SK-N-SH (cell line): ENCODE measurements around the gene HMMR. TPM values are rescaled to one million over a fixed set of nuclear protein-coding genes. Genes with fewer than 3 reads are reported as not detected.

Source experiments
- CTCF ChIA-PET: fragments of 300-600, 350-600 bp; formaldehyde crosslinking; extraction: SDS; loops from one replicate; lab custom pipeline; 2021; lab: Yijun Ruan, JAX
- POLR2A ChIA-PET: fragments of 350-600 bp; sonication (Branson Sonifier 250); formaldehyde crosslinking; extraction: SDS; loops from one replicate; lab custom pipeline; 2020; ENCODE audit warnings: antibody characterized with exemption, inconsistent platforms; lab: Yijun Ruan, JAX
- DNase-seq: peaks from one replicate; pipeline ENCODE4 v3.0.0; 2012
- H2AFZ ChIP-seq: fragments of 200-600 bp; sonication (generic); 2 replicates; pipeline ENCODE4 v1.8.1; 2016; ENCODE audit warnings: antibody characterized with exemption, mild to moderate bottlenecking, low read depth
- H3F3A ChIP-seq: fragments of 200-600 bp; sonication (generic); replicated peaks from 2 replicates; pipeline ENCODE3; 2016; ENCODE audit warnings: antibody characterized with exemption, mild to moderate bottlenecking; ENCODE audit not compliant: insufficient read depth
- H3K27ac ChIP-seq, 2 experiments: fragments of 200-500 bp in 1 of 2; fragments of 200-600 bp in 1 of 2; sonication (Bioruptor generic) in 1 of 2; sonication (generic), shearing (Covaris generic) in 1 of 2; 2 replicates each; pipeline versions ENCODE4 v1.5.1 to v1.6.1; 2014 to 2016; ENCODE audit warnings: low read depth in 2 of 2, inconsistent platforms in 1 of 2, low read length in 1 of 2, mild to moderate bottlenecking in 1 of 2, mixed read lengths in 1 of 2
- H3K27me3 ChIP-seq: fragments of 200-600 bp; sonication (generic), shearing (Covaris generic); 2 replicates; pipeline ENCODE4 v1.6.1; 2016; ENCODE audit warnings: mixed run types; ENCODE audit not compliant: insufficient read depth
- H3K36me3 ChIP-seq, 2 experiments: fragments of 200-500 bp in 1 of 2; fragments of 200-600 bp in 1 of 2; sonication (Bioruptor generic) in 1 of 2; sonication (generic) in 1 of 2; replicated peaks in 1 of 2; 2 replicates each; pipeline versions ENCODE3 to v1.5.1; 2014 to 2016; ENCODE audit warnings: low read length in 1 of 2, mild to moderate bottlenecking in 1 of 2; ENCODE audit not compliant: insufficient read depth in 2 of 2, control insufficient read depth in 1 of 2
- H3K4me1 ChIP-seq, 2 experiments: fragments of 200-500 bp in 1 of 2; fragments of 200-600 bp in 1 of 2; sonication (Bioruptor generic) in 1 of 2; sonication (generic), shearing (Covaris generic) in 1 of 2; 2 replicates each; pipeline versions ENCODE4 v1.5.1 to v1.6.1; 2014 to 2016; ENCODE audit warnings: low read depth in 1 of 2, low read length in 1 of 2, mixed run types in 1 of 2; ENCODE audit not compliant: insufficient read depth in 2 of 2, control insufficient read depth in 1 of 2
- H3K4me2 ChIP-seq: fragments of 200-600 bp; sonication (generic), shearing (Covaris generic); 2 replicates; pipeline ENCODE4 v1.6.1; 2017; ENCODE audit warnings: mixed run types
- H3K4me3 ChIP-seq, 2 experiments: fragments of 200-500 bp in 1 of 2; fragments of 200-600 bp in 1 of 2; sonication (Bioruptor generic) in 1 of 2; sonication (generic), shearing (Covaris generic) in 1 of 2; 2 replicates each; pipeline versions ENCODE4 v1.5.1 to v1.8.1; 2014 to 2016; ENCODE audit warnings: low read depth in 2 of 2, inconsistent platforms in 1 of 2, low read length in 1 of 2, mild to moderate bottlenecking in 1 of 2, mixed read lengths in 1 of 2, moderate library complexity in 1 of 2
- H3K79me2 ChIP-seq: fragments of 200-600 bp; sonication (generic); 2 replicates; pipeline ENCODE4 v1.8.1; 2017; ENCODE audit warnings: mild to moderate bottlenecking; ENCODE audit not compliant: insufficient read depth
- H3K9ac ChIP-seq: fragments of 200-600 bp; sonication (generic); 2 replicates; pipeline ENCODE4 v1.6.1; 2017; ENCODE audit warnings: mixed run types
- H3K9me2 ChIP-seq: fragments of 200-600 bp; sonication (generic); 2 replicates; pipeline ENCODE4 v1.6.1; 2017; ENCODE audit warnings: mixed run types
- H3K9me3 ChIP-seq: fragments of 200-600 bp; sonication (generic); 2 replicates; pipeline ENCODE4 v1.6.1; 2017; ENCODE audit warnings: mixed run types, mild to moderate bottlenecking, moderate library complexity
- H4K20me1 ChIP-seq: fragments of 200-600 bp; sonication (generic); 2 replicates; pipeline ENCODE4 v1.6.1; 2017; ENCODE audit warnings: mild to moderate bottlenecking, mixed run types; ENCODE audit not compliant: insufficient read depth
- CHD2 ChIP-seq: fragments of 150-350 bp; IDR thresholded peaks from 2 replicates; pipeline ENCODE4 v1.6.1; 2018; ENCODE audit warnings: low read length; ENCODE audit not compliant: partially characterized antibody
- CTCF ChIP-seq: fragments of 200-600 bp; sonication (generic); IDR thresholded peaks from 2 replicates; pipeline ENCODE4 v1.6.1; 2017; ENCODE audit warnings: antibody characterized with exemption, mild to moderate bottlenecking, moderate library complexity
- ELF1 ChIP-seq: IDR thresholded peaks from 2 replicates; pipeline ENCODE4 v1.4.0; 2012
- EP300 ChIP-seq, 2 experiments: IDR thresholded peaks; 2 replicates each; pipeline versions ENCODE4 v1.4.0 to v1.6.1; 2012; ENCODE audit warnings: borderline replicate concordance in 1 of 2, low read depth in 1 of 2, low read length in 1 of 2
- FOSL2 ChIP-seq: IDR thresholded peaks from 2 replicates; pipeline ENCODE4 v1.4.0; 2012; ENCODE audit warnings: low read depth, mild to moderate bottlenecking, moderate library complexity, borderline replicate concordance
- FOXM1 ChIP-seq: IDR thresholded peaks from 2 replicates; pipeline ENCODE4 v1.4.0; 2012; ENCODE audit warnings: low read depth, mild to moderate bottlenecking
- GATA2 ChIP-seq: sonication (generic); formaldehyde crosslinking; IDR thresholded peaks from 2 replicates; pipeline ENCODE4 v1.5.0; 2020; ENCODE audit warnings: mild to moderate bottlenecking, missing genetic modification reagents
- MXI1 ChIP-seq: IDR thresholded peaks from 2 replicates; pipeline ENCODE4 v1.6.1; 2012; ENCODE audit warnings: mild to moderate bottlenecking, low read depth, low read length, improper control_type of control experiment
- NRF1 ChIP-seq: IDR thresholded peaks from 2 replicates; pipeline ENCODE4 v1.6.1; 2012; ENCODE audit warnings: low read depth, mild to moderate bottlenecking, low read length
- POLR2AphosphoS5 ChIP-seq: IDR thresholded peaks from 2 replicates; pipeline ENCODE4 v1.6.1; 2012; ENCODE audit warnings: low read depth, low read length
- RCOR1 ChIP-seq: fragments of 150-350 bp; IDR thresholded peaks from 2 replicates; pipeline ENCODE4 v1.6.1; 2017; ENCODE audit warnings: antibody characterized with exemption, low read length
- RFX5 ChIP-seq: IDR thresholded peaks from 2 replicates; pipeline ENCODE4 v1.6.1; 2012; ENCODE audit warnings: mild to moderate bottlenecking, improper control_type of control experiment, low read length
- SIN3A ChIP-seq: IDR thresholded peaks from 2 replicates; pipeline ENCODE4 v1.6.1; 2012; ENCODE audit warnings: low read depth, mild to moderate bottlenecking, low read length, moderate library complexity, borderline replicate concordance
- TAF1 ChIP-seq: IDR thresholded peaks from 2 replicates; pipeline ENCODE4 v1.6.1; 2012; ENCODE audit warnings: low read depth, mild to moderate bottlenecking, low read length, moderate library complexity, borderline replicate concordance
- TCF12 ChIP-seq: IDR thresholded peaks from 2 replicates; pipeline ENCODE4 v1.4.0; 2012
- TEAD4 ChIP-seq: IDR thresholded peaks from 2 replicates; pipeline ENCODE4 v1.4.0; 2012; ENCODE audit warnings: mild to moderate bottlenecking, borderline replicate concordance; ENCODE audit not compliant: insufficient read depth
- ZBTB33 ChIP-seq: IDR thresholded peaks from 2 replicates; pipeline ENCODE4 v1.4.0; 2012; ENCODE audit warnings: low read depth, borderline replicate concordance
- whole genome bisulfite sequencing: methylation state at CpG from one replicate; pipeline ENCODE4 v1.1.6; 2017; ENCODE audit warnings: low lambda C conversion rate; 5-methylcytosine and 5-hydroxymethylcytosine counted together
- polyA plus RNA-seq, 3 experiments: library from polyadenylated mRNA; depleted of rRNA; stranded (reverse); fragments of >200 nt; gene quantifications; 2 replicates each; pipeline ENCODE4 v1.2.3, GENCODE V29; 2012

Gene HMMR
- polyA plus RNA-seq, 1 of the 3 experiments (the other 2 are of a cell fraction): 7.7 TPM

DNA sequence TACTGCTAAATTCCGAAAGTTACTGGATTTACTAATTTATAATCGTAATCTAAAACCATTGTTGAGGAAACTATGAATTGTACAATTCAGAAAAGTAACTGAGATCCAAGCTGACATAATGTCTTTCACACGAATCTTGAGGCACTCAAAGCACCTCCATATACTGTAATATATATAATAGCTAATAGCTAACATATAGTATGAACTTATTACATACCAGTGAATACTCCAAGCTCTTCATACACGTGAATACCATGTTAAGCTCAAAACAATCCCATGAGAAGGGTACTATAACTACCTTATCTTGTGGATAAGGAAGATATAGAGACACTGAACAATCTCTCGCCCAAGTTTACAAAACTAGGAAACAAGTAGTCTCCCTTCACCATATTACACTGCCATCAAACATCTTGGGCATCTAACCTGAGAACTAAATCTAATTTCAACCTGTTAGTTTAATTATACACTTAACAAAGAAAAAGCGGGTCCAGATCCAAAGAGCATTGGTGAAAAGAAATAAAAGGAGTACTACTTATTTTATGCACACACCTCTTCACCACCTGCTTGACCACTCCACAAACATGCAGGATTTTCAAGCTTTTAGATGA, 1.6 kb upstream of the HMMR start:
- Histone ChIP-seq H3K9me2 (no peaks in the 10 kb centered on the region), H3K27ac (peak overlapping the region; percentile 98 to 99; a peak in 3 of 4 replicates), H3K9me3 (no peaks in the 10 kb centered on the region), H4K20me1 (no peaks in the 10 kb centered on the region), H3K36me3 (peaks cover 11 to 18% of the 10 kb centered on the region in 2 experiments), H3F3A (peaks cover 43% of the 10 kb centered on the region), H2AFZ (peak overlapping the region; percentile 10), H3K79me2 (peaks cover 53% of the 10 kb centered on the region), H3K27me3 (no peaks in the 10 kb centered on the region), H3K4me1 (peaks cover 12% of the 10 kb centered on the region in 2 experiments; a peak in 3 of 4 replicates), H3K4me2 (peak overlapping the region; percentile 80), H3K9ac (peak overlapping the region; percentile 79), H3K4me3 (peak overlapping the region; percentile 70 to 90)
- CTCF ChIA-PET: interaction anchor here (0.5 to 2.6 kb wide), 4 partner anchors 9 to 101 kb away, joined by 3 to 7 read pairs (median 4); no protein-coding TSS in a partner anchor
- TF ChIP-seq MXI1: no peak
- 39% methylated on average over 6 of the region's 6 CpGs for WGBS
- DNase-seq: no peak
- POLR2A ChIA-PET: interaction anchor here (1.6 to 2.7 kb wide), 3 partner anchors 19 to 44 kb away, joined by 4 to 25 read pairs (median 5); partner anchors contain the start of gene CCNG1

- peaks cover 57% of the 10 kb centered on the region for H3K79me2 ChIP-seq
- CTCF ChIA-PET: interaction anchor here (0.5 to 2.6 kb wide), 6 partner anchors 9 to 101 kb away, joined by 3 to 7 read pairs (median 4); no protein-coding TSS in a partner anchor
These were observed 992 bp upstream of the HMMR start for GRCh38 chr5:163459462-163459818.

GRCh38 chr5:163459819-163460561, 442 bp upstream of the HMMR start, which contains the start of gene NUDCD2:
NUDCD2 (minus strand) TSS chr5:163460102; CDS start chr5:163460050, 52 bp downstream.
- H3F3A ChIP-seq: peaks cover 41% of the 10 kb centered on the region
- H3K27ac ChIP-seq: peak within 1 kb of the TSS; percentile 98 to 99
- WGBS: 1% methylated on average over 33 of the region's 59 CpGs
- H2AFZ ChIP-seq: peak within 1 kb of the TSS; percentile 87
- DNase-seq: peak; percentile 88
- H3K79me2 ChIP-seq: peaks cover 57% of the 10 kb centered on the region
- peaks cover 9 to 17% of the 10 kb centered on the region in 2 experiments for H3K36me3 ChIP-seq
- ChIA-PET CTCF (interaction anchor here (0.5 to 2.6 kb wide), 4 partner anchors 12 to 102 kb away, joined by 3 to 7 read pairs (median 6); no protein-coding TSS in a partner anchor), POLR2A (interaction anchor here (0.6 to 2.7 kb wide), 9 partner anchors 9 to 1139 kb away, joined by 3 to 25 read pairs (median 4); partner anchors contain the start of genes CCNG1 and MAT2B)
- H3K9ac ChIP-seq: peak within 1 kb of the TSS; percentile 90
- H4K20me1 ChIP-seq: no peaks in the 10 kb centered on the region
- H3K4me2 ChIP-seq: peak within 1 kb of the TSS; percentile 96
- H3K4me3 ChIP-seq: peak within 1 kb of the TSS; percentile 83 to 90
- H3K9me2 ChIP-seq: no peaks in the 10 kb centered on the region
- no peaks in the 10 kb centered on the region for H3K27me3 ChIP-seq
- H3K4me1 ChIP-seq: peaks cover 12% of the 10 kb centered on the region in 2 experiments; a peak in 3 of 4 replicates
- no peaks in the 10 kb centered on the region for H3K9me3 ChIP-seq
- TF ChIP-seq CTCF (peak; percentile 46), FOSL2 (no peak), POLR2AphosphoS5 (peak; percentile 93), ZBTB33 (no peak), TAF1 (peak; percentile 53), EP300 (IDR thresholded peaks at IDR 0.05; ENCODE audit: borderline replicate concordance in 1 of 2, low read depth in 1 of 2, low read length in 1 of 2) (no peak), FOXM1 (peak; percentile 27; the same call in 1 of the 2 replicates), ELF1 (no peak), CHD2 (peak; percentile 60), NRF1 (peak; percentile 96), TCF12 (no peak), TEAD4 (no peak), RFX5 (no peak)

More at GRCh38 chr5:163459462-163459818, 992 bp upstream of the HMMR start:
- H3K9me2 ChIP-seq: no peaks in the 10 kb centered on the region
- DNase-seq: no peak
- no peaks in the 10 kb centered on the region for H3K9me3 ChIP-seq
- peak overlapping the region; percentile 80 for H3K4me2 ChIP-seq
- no peaks in the 10 kb centered on the region for H4K20me1 ChIP-seq
- H3K27ac ChIP-seq: peak overlapping the region; percentile 98 to 99
- H3F3A ChIP-seq: peaks cover 41% of the 10 kb centered on the region
- H2AFZ ChIP-seq: peak overlapping the region; percentile 87
- peak overlapping the region; percentile 79 for H3K9ac ChIP-seq
- peak overlapping the region; percentile 70 to 90 for H3K4me3 ChIP-seq
- under 1% methylated on average over 9 of the region's 12 CpGs for WGBS
- H3K36me3 ChIP-seq: peaks cover 11 to 17% of the 10 kb centered on the region in 2 experiments
- H3K4me1 ChIP-seq: peaks cover 12% of the 10 kb centered on the region in 2 experiments; a peak in 3 of 4 replicates
- TF ChIP-seq POLR2AphosphoS5 (no peak), GATA2 (CRISPR knock-in tag) (no peak), RCOR1 (no peak), SIN3A (no peak)
- TF ChIP-seq, all 33 proteins: peak for 0
- H3K27me3 ChIP-seq: no peaks in the 10 kb centered on the region
- POLR2A ChIA-PET: interaction anchor here (0.6 to 2.7 kb wide), 5 partner anchors 15 to 1139 kb away, joined by 3 to 25 read pairs (median 4); partner anchors contain the start of gene CCNG1
